ENCODE results near the gene NF1. TPM values are rescaled to one million over a fixed set of nuclear protein-coding genes. Genes with fewer than 3 reads are reported as not detected.
"Not testable (repeated sequence)": the region's sequence is repeated elsewhere in the genome, so short reads cannot be mapped to it uniquely, and the experiment has no call there.

NF1 gene
- polyA plus RNA-seq, 1 donor from 2014 or later, result 10.0 TPM

DNA sequence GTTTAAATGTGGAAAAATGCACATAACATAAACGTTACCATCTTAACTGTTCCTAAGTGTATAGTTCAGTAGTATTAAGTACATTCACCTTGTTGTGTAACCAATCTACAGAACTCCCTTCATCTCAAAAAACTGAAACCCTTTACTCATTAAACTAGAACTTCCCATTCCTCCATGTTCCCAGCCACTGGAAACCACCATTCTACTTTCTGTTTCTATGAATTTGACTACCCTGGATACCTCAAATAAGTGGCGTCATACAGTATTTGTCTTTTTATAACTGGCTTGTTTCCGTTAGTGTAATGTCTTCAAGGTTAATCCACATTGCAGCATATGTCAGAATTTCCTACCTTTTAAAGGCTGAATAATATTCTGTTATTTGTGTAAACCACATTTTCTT lies 38.2 kb downstream of the NF1 start:
- H3K4me1 Mint-ChIP-seq, result peaks cover 0 to 4% (median 4%) of the 10 kb centered on the region in 3 donors
- no peaks in the 10 kb centered on the region for H3K9me3 Mint-ChIP-seq
- H3K27ac Mint-ChIP-seq, result no peak overlapping the region

DNA sequence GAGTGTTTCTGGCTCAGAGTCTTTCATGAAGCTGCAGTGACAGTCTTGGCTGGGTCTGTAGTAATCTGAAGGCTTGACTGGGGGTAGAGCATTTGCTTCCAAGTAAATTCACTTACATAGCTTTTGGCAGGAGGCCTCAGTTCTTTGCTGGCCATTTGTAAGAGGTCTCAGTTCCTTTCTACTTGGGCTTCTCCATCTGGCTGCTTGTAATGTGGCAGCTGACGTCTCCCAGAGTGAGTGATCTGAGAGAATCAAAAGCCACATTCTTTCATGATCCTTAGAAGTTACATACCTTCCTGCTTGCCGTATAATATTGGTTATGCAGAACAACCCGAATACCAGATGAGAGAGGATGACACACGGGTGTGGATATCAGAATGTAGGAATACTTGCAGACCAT lies 39.8 kb downstream of the NF1 start:
- H3K4me3 Mint-ChIP-seq, result no peak overlapping the region
- H3K27me3 Mint-ChIP-seq, result no peaks in the 10 kb centered on the region
- H3K27ac Mint-ChIP-seq, result no peak overlapping the region
- peaks cover 0 to 2% (median 0%) of the 10 kb centered on the region in 3 donors for H3K9me3 Mint-ChIP-seq
- H3K4me1 Mint-ChIP-seq, result peaks cover 0 to 4% (median 2%) of the 10 kb centered on the region in 3 donors
- H3K36me3 Mint-ChIP-seq, result no peaks in the 10 kb centered on the region

More for the DNA sequence above, 38.2 kb downstream of the NF1 start:
- peaks cover 3% of the 10 kb centered on the region for H3K36me3 Mint-ChIP-seq
- H3K27me3 Mint-ChIP-seq, result no peaks in the 10 kb centered on the region
- H3K4me3 Mint-ChIP-seq, result no peak overlapping the region

DNA sequence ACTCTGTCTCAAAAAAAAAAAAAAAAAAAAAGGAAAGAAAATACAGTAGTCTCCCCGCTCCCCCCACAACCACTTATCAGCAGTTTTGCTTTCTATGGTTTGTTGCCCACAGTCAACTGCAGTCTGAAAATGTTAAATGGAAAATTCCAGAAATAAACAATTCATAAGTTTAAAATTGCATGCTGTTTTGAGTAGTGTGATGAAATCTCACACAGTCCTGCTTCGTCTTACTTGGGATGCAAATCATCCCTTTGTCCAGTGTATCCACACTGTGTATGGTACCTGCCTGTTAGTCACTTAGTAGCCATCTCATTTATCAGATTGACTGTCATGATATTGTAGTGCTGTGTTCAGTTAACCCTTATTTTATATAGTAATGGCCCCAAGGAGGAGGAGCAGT lies 41.5 kb downstream of the NF1 start:
- H3K27ac Mint-ChIP-seq, result no peak overlapping the region
- H3K27me3 Mint-ChIP-seq, result no peaks in the 10 kb centered on the region
- peaks cover 0 to 2% (median 0%) of the 10 kb centered on the region in 3 donors for H3K9me3 Mint-ChIP-seq
- no peak overlapping the region for H3K4me3 Mint-ChIP-seq
- H3K36me3 Mint-ChIP-seq, result no peaks in the 10 kb centered on the region
- peaks cover 0 to 4% (median 0%) of the 10 kb centered on the region in 3 donors for H3K4me1 Mint-ChIP-seq

DNA sequence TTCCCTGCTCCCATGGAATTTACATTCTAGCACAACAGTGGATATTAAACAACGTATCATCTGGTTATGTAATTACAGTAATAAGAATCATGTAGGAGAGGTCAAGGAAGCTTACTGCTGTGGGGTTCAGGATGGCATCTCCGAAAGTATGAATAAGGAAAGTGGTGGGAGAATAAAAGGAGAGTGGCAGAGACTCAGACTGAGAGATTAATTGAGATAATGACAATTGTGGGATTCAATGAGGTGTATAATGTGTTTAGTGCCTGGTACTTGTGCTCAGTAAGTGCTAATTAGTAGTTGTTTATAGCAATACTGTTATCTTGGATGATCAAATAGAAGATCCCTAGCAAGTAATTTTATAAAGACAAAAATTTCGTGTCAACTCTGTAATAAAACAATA lies 45.3 kb downstream of the NF1 start:
- no peaks in the 10 kb centered on the region for H3K27me3 Mint-ChIP-seq
- peak overlapping the region in 1 of 4 donors; percentile 3 for H3K4me3 Mint-ChIP-seq
- no peak overlapping the region for H3K27ac Mint-ChIP-seq
- no peaks in the 10 kb centered on the region for H3K4me1 Mint-ChIP-seq
- peaks cover 0 to 2% (median 0%) of the 10 kb centered on the region in 3 donors for H3K9me3 Mint-ChIP-seq
- no peaks in the 10 kb centered on the region for H3K36me3 Mint-ChIP-seq

DNA sequence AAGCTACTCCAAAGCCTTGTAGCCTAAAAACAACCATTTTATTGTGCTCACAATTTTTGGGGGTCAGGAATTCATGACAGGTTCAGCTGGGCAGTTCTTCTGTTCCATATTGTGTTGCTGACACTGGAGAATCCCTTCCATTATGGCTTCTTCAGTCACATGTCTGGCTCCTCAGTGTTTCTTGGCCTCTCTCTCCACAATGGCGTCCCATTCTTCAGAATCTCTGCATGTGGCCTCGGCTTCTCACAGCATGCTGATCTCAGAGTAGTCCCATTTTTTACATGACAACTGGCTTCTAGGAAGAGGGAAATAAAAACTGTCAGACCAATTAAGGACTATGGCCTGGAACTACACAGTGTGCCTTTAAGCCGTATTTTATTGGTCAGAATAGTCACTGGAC lies 49.7 kb downstream of the NF1 start:
- H3K9me3 Mint-ChIP-seq, result no peaks in the 10 kb centered on the region
- peaks cover 1% of the 10 kb centered on the region for H3K36me3 Mint-ChIP-seq
- no peaks in the 10 kb centered on the region for H3K4me1 Mint-ChIP-seq
- no peak overlapping the region for H3K27ac Mint-ChIP-seq
- no peaks in the 10 kb centered on the region for H3K27me3 Mint-ChIP-seq
- no peak overlapping the region for H3K4me3 Mint-ChIP-seq

DNA sequence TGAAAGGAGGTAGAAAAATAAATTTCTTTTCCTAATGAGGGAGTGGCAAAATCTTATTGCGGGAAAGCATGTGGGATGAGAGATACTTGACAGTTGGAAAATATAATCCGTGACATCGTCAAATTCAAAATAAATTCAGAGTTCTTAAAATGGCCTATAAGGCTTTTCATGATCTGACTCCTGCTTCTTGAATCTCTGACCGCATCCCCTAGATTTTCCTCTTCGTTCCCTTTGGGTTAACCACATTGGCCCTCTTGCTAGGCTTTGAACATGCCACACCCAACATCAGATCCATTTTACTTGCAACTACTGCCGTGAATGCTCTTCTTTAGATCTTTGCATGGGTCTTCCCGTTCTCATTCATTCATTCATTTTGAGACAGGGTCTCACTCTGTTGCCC lies 50.1 kb downstream of the NF1 start:
- no peaks in the 10 kb centered on the region for H3K27me3 Mint-ChIP-seq
- H3K4me1 Mint-ChIP-seq, result no peaks in the 10 kb centered on the region
- no peaks in the 10 kb centered on the region for H3K9me3 Mint-ChIP-seq
- no peak overlapping the region for H3K27ac Mint-ChIP-seq
- H3K36me3 Mint-ChIP-seq, result peaks cover 1% of the 10 kb centered on the region
- H3K4me3 Mint-ChIP-seq, result no peak overlapping the region

DNA sequence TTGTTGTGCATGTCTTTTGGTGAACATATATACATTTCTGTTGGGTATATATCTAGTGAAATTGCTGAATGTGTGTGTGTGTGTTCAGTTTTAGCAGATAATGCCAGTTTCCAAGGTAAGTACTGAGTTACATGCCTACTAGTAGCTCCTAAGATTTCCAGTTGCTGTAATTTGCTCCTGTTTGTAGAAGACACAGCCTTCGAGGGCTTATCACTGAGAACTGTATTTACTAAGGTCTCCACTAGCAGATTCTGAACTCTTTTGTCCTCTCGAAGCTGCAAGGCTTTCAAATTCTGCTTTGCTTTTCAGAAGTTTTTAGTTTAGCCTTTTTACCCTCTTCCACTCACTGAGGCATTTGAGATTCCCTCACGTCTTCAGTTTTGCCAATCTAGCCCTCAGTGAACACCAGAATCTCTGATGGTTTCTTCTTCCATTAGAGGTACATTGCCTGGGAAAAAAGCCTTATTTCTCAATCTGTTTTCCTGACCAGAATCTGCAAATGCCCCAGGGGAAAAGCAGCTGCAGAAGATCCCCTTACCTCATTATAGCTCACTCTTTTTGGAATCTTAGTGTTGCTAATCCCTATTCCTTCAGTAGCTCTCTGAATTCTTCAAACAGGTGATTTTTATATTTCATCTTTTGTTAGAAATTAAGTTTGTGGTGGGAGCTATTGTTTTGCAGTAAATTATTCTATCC lies 52.9 kb downstream of the NF1 start:
- Mint-ChIP-seq H3K9me3 (peaks cover 0 to 7% (median 4%) of the 10 kb centered on the region in 3 donors), H3K27me3 (no peaks in the 10 kb centered on the region), H3K27ac (no peak overlapping the region), H3K36me3 (peaks cover 1% of the 10 kb centered on the region), H3K4me3 (no peak overlapping the region), H3K4me1 (no peaks in the 10 kb centered on the region)

DNA sequence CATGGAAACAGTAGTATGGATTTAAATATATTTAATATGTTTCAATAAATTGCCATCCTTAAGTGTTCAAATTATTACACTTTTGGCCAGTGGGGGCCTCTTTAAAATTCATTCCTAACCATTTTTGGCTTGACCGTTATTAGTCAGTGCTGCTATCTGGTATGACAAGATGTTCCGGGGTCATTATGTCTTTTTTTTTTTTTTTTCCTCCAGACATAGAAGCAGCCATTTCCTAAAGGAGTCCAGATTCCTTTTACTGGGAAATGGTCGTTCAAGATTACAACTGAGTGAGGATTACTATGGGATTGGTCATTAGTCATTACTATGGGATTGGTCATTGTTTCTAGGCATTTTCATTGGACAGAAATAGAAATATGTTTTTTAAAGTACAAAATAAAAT lies 53.4 kb downstream of the NF1 start:
- Mint-ChIP-seq H3K27me3 (no peaks in the 10 kb centered on the region), H3K27ac (no peak overlapping the region), H3K4me1 (peaks cover 0 to 1% (median 0%) of the 10 kb centered on the region in 3 donors), H3K4me3 (no peak overlapping the region), H3K9me3 (peaks cover 2 to 11% (median 4%) of the 10 kb centered on the region in 3 donors), H3K36me3 (peaks cover 2% of the 10 kb centered on the region)

DNA sequence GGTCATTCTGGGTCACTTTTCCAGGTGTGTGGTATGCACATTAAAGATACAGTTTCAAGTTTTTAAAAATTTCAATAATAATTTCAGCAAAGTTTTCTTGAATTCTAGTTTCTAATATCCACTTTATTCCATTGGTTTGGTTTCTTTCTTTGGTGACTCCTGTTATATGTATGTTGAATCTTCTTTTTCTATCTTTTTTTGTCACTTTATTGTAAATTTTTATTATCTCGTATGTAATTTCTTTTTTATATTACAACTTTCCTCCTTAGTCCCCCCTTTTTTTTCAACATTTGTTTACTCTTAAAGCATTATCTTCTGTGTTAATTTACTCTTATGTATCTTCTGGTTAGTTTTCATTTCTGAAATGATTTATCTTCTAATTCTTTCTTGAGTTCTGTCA lies 57.5 kb downstream of the NF1 start:
- no peak overlapping the region for H3K4me3 Mint-ChIP-seq
- H3K27ac Mint-ChIP-seq, result no peak overlapping the region
- no peaks in the 10 kb centered on the region for H3K27me3 Mint-ChIP-seq
- peaks cover 2 to 11% (median 4%) of the 10 kb centered on the region in 3 donors for H3K9me3 Mint-ChIP-seq
- H3K36me3 Mint-ChIP-seq, result peaks cover 10% of the 10 kb centered on the region
- peaks cover 0 to 4% (median 0%) of the 10 kb centered on the region in 3 donors for H3K4me1 Mint-ChIP-seq

DNA sequence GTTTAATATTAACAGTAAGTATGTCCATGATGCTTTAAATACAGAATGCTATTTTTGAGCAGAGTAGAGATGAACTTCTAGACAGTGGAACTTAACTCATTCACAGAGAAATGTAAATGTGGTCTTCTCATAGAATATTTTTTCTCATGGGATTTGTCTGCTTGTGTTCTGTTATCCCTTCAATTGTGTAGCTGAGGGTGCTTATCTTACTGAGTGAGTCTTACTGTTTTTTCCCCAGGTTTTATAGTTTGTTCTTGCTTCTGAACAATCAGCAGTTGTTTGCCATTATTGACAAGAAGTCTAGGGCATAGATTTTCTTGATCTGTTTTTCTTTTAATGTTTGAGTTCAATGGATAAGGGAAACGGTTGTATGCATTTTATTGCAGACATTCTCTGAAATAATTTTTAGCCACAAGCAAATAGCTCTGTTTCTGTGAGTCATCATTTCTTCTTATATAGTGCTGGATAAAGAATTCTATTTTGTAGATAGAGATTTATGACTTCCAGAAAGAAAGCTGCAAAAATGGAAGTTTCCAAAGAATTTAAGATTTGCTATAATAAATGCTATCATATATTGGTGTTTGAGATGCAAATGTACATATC lies 60.5 kb downstream of the NF1 start:
- H3K9me3 Mint-ChIP-seq, result peaks cover 2 to 11% (median 4%) of the 10 kb centered on the region in 3 donors
- H3K36me3 Mint-ChIP-seq, result peaks cover 10% of the 10 kb centered on the region
- peaks cover 0 to 7% (median 6%) of the 10 kb centered on the region in 3 donors for H3K4me1 Mint-ChIP-seq
- H3K27me3 Mint-ChIP-seq, result no peaks in the 10 kb centered on the region
- no peak overlapping the region for H3K27ac Mint-ChIP-seq
- H3K4me3 Mint-ChIP-seq, result no peak overlapping the region

DNA sequence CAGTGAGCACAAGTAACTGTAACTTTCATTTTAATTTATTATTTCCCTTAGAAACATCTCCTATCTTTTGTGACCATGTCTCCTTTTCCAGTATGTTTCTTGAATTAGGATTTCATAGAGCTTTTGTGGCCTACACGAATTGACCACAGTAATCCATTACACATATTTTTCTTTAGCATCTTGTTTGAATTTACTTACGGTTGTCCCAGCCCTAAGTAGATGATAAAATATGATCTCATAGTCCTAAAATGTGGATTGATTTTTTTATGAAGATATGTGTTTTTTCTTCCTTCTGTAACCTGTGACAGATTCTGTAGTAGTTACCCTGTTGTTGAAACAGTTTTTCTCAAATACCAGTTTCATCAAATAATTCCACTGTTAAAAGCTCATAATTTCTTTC lies 61.5 kb downstream of the NF1 start:
- peaks cover 0 to 7% (median 6%) of the 10 kb centered on the region in 3 donors for H3K4me1 Mint-ChIP-seq
- H3K27me3 Mint-ChIP-seq, result no peaks in the 10 kb centered on the region
- H3K36me3 Mint-ChIP-seq, result peaks cover 10% of the 10 kb centered on the region
- no peak overlapping the region for H3K4me3 Mint-ChIP-seq
- no peak overlapping the region for H3K27ac Mint-ChIP-seq
- H3K9me3 Mint-ChIP-seq, result peaks cover 2 to 11% (median 4%) of the 10 kb centered on the region in 3 donors

DNA sequence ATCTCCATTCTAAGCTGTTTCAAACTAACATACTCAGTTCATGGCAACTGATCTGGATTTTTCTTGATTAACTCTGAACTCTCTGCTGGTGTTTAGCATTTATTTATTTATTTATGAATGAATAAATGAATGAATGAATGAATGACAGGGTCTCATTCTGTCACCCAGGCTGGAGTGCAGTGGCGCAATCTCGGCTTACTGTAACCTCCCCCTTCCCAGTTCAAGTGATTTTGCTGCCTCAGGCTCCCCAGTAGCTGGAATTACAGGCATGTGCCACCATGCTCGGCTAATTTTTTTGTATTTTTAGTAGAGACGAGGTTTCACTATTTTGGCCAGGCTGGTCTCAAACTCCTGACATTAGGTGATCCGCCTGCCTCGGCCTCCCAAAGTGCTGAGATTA lies 62.1 kb downstream of the NF1 start:
- H3K9me3 Mint-ChIP-seq, result peaks cover 2 to 11% (median 4%) of the 10 kb centered on the region in 3 donors
- not testable (repeated sequence) for H3K36me3 Mint-ChIP-seq, H3K4me1 Mint-ChIP-seq, H3K27ac Mint-ChIP-seq, H3K27me3 Mint-ChIP-seq, H3K4me3 Mint-ChIP-seq

DNA sequence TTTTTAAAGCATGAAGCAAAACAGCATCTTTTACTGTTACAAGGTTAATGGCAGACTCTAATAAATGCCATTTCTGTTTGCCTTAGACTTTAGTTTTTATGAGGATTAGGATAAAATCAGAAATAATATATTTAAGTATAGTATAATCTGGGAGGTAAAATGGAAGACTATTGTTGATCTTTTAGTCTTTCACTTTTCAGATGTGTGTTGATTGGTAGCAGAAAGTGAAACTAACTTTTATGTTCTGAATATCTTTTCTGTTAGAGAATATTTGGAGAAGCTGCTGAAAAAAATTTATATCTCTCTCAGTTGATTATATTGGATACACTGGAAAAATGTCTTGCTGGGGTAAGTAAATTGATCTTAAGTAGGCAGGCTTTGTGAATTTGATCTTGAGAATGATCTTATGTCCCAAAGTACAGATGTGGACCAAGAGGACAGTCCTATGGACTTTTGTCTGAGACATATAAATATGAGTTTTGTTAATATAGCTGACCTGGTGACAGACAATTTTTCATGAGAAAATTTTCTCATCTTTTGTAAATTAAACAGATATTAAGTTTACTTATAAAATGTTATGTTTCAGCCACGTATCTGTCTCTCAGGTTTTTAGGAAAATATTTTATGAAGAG lies 64.1 kb downstream of the NF1 start:
- H3K4me1 Mint-ChIP-seq, result peaks cover 0 to 6% (median 5%) of the 10 kb centered on the region in 3 donors
- peak overlapping the region in 2 of 4 donors; percentile 36 to 60 for H3K4me3 Mint-ChIP-seq
- H3K27ac Mint-ChIP-seq, result peak overlapping the region in 1 of 3 donors; percentile 63
- no peaks in the 10 kb centered on the region for H3K27me3 Mint-ChIP-seq
- no peaks in the 10 kb centered on the region for H3K9me3 Mint-ChIP-seq
- H3K36me3 Mint-ChIP-seq, result peaks cover 10% of the 10 kb centered on the region

DNA sequence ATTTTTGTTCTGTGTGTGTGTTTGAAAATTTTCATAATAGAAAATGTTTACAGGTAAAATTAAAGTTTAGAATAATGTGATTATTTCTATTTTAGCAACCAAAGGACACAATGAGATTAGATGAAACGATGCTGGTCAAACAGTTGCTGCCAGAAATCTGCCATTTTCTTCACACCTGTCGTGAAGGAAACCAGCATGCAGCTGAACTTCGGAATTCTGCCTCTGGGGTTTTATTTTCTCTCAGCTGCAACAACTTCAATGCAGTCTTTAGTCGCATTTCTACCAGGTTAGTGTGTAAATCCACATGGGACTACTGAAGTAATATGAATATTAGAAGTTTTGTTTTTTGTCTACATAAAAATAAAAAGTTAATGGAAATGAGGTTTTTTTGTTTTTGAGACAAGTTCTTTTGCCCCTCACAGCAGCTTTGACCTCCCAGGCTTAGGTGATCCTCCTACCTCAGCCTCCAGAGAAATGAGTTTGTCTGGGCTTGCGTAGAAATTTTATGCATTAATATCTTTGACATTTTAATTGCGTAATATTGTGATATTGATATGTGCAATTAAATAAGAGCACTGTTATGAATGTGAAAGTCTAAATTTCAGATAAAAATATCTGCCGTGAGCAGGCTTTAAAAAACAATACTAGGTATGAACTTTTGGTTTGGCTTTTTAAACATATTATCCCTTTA lies 68.5 kb downstream of the NF1 start:
- Mint-ChIP-seq H3K4me3 (no peak overlapping the region), H3K36me3 (peaks cover 4% of the 10 kb centered on the region), H3K27ac (no peak overlapping the region), H3K4me1 (peaks cover 0 to 6% (median 3%) of the 10 kb centered on the region in 3 donors), H3K9me3 (no peaks in the 10 kb centered on the region), H3K27me3 (no peaks in the 10 kb centered on the region)

DNA sequence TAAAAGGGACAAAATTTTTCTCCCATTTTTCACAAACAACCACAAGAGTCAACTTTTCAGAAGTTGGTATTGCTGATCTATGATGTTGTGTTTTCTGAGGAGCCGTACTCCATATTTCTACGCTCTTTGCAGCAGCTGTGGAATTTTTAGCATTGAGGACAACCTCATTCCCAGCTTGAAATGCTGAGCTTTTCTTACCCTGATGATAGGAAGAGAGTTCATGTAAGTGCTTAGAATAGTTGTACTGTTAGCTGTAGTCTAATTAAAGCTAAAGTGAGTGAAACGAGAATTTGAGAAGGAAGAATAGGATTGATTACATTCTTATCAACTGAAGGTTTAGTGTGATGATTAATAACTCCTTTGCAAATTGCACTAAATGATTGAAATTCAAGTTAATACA lies 72.3 kb downstream of the NF1 start:
- Mint-ChIP-seq H3K27me3 (no peaks in the 10 kb centered on the region), H3K9me3 (no peaks in the 10 kb centered on the region), H3K4me3 (no peak overlapping the region), H3K36me3 (peaks cover 4% of the 10 kb centered on the region), H3K27ac (peak overlapping the region in 1 of 3 donors; percentile 67), H3K4me1 (no peaks in the 10 kb centered on the region)

Measured in IgD-negative memory B cell (primary cell).